Ramos (cell line): ENCODE data around the gene RFX3.

Experiments used
- in situ Hi-C: fragments of 300-500 bp; cut with MboI; formaldehyde crosslinking; loops from one replicate; pipeline ENCODE4 v1.14.3; 2022; ENCODE audit warnings: low sequenced_read_pairs; ENCODE audit not compliant: unreplicated experiment

Gene RFX3

GRCh38 chr9:3444016-3444415, 81.8 kb downstream of the RFX3 start:
- in situ Hi-C loops: loop anchor here (25.0 kb wide), 1 partner anchor 582 kb away; no protein-coding TSS in a partner anchor

- in situ Hi-C loops: loop anchor here (25.0 kb wide), 1 partner anchor 579 kb away; no protein-coding TSS in a partner anchor
Measured at GRCh38 chr9:3441197-3441816, 84.5 kb downstream of the RFX3 start.

- in situ Hi-C loops: loop anchor here (25.0 kb wide), 1 partner anchor 575 kb away; no protein-coding TSS in a partner anchor
Measured at GRCh38 chr9:3436629-3437420, 89.0 kb downstream of the RFX3 start.

- in situ Hi-C loops: loop anchor here (25.0 kb wide), 1 partner anchor 573 kb away; no protein-coding TSS in a partner anchor
Measured at GRCh38 chr9:3435732-3436131, 90.1 kb downstream of the RFX3 start.

GRCh38 chr9:3434594-3434993, 91.2 kb downstream of the RFX3 start:
- in situ Hi-C loops: loop anchor here (25.0 kb wide), 1 partner anchor 572 kb away; no protein-coding TSS in a partner anchor

- in situ Hi-C loops: loop anchor here (25.0 kb wide), 1 partner anchor 571 kb away; no protein-coding TSS in a partner anchor
Measured at GRCh38 chr9:3433754-3434153, 92.0 kb downstream of the RFX3 start.

- in situ Hi-C loops: loop anchor here (25.0 kb wide), 1 partner anchor 571 kb away; no protein-coding TSS in a partner anchor
Measured at GRCh38 chr9:3433066-3433465, 92.7 kb downstream of the RFX3 start.

GRCh38 chr9:3431890-3432289, 93.9 kb downstream of the RFX3 start:
- in situ Hi-C loops: loop anchor here (25.0 kb wide), 1 partner anchor 570 kb away; no protein-coding TSS in a partner anchor

- in situ Hi-C loops: no loop called here
Measured at GRCh38 chr9:3419893-3420292, 105.9 kb downstream of the RFX3 start.

- in situ Hi-C loops: no loop called here
Measured at GRCh38 chr9:3415906-3416305, 109.9 kb downstream of the RFX3 start.

- in situ Hi-C loops: no loop called here
Measured at GRCh38 chr9:3413984-3414383, 111.8 kb downstream of the RFX3 start.

GRCh38 chr9:3410461-3410860, 115.3 kb downstream of the RFX3 start:
- in situ Hi-C loops: no loop called here

- in situ Hi-C loops: no loop called here
Measured at GRCh38 chr9:3409453-3409852, 116.3 kb downstream of the RFX3 start.

- in situ Hi-C loops: no loop called here
Measured at GRCh38 chr9:3403315-3403714, 122.5 kb downstream of the RFX3 start.

GRCh38 chr9:3401221-3401954, 124.4 kb downstream of the RFX3 start:
- in situ Hi-C loops: no loop called here

- in situ Hi-C loops: no loop called here
Measured at GRCh38 chr9:3398232-3398648, 127.6 kb downstream of the RFX3 start.

- in situ Hi-C loops: no loop called here
Measured at GRCh38 chr9:3397766-3398165, 128.0 kb downstream of the RFX3 start.

- in situ Hi-C loops: no loop called here
Measured at GRCh38 chr9:3391414-3391813, 134.4 kb downstream of the RFX3 start.

- in situ Hi-C loops: no loop called here
Measured at GRCh38 chr9:3386753-3387152, 139.0 kb downstream of the RFX3 start.

- in situ Hi-C loops: no loop called here
Measured at GRCh38 chr9:3385871-3386270, 139.9 kb downstream of the RFX3 start.

- in situ Hi-C loops: no loop called here
Measured at GRCh38 chr9:3371842-3372241, 154.0 kb downstream of the RFX3 start.
